Transverse colon (tissue), 4 donors: ENCODE results near the gene ERCC4. TPM values are rescaled to one million over a fixed set of nuclear protein-coding genes. Genes with fewer than 3 reads are reported as not detected.
"Not testable (repeated sequence)": the region's sequence is repeated elsewhere in the genome, so short reads cannot be mapped to it uniquely, and the experiment has no call there.

Experiments used
- DNase-seq: peaks from one replicate; pipeline ENCODE4 v3.0.0-alpha.2; 2019
- H3K27ac ChIP-seq, 4 donors: fragments of 200-600 bp; sonication (generic); 2 replicates each; pipeline ENCODE4 v1.5.1; 2016 to 2018; ENCODE audit warnings: inconsistent platforms in 4 of 4
- H3K27me3 ChIP-seq: fragments of 200-600 bp; sonication (generic); 2 replicates; pipeline ENCODE4 v1.5.1; 2017; ENCODE audit warnings: inconsistent platforms
- H3K36me3 ChIP-seq, 4 donors: fragments of 200-600 bp; sonication (generic); 2 replicates each; pipeline ENCODE4 v1.5.1; 2017 to 2019; ENCODE audit warnings: inconsistent platforms in 4 of 4
- H3K4me1 ChIP-seq, 4 donors: fragments of 200-600 bp; sonication (generic); 2 replicates each; pipeline ENCODE4 v1.5.1; 2017 to 2020; ENCODE audit warnings: inconsistent platforms in 4 of 4
- H3K4me3 ChIP-seq, 4 donors: fragments of 200-600 bp; sonication (generic); 1 replicate in 1 of 4; 2 replicates in 3 of 4; pipeline versions ENCODE4 v1.5.1 to v1.6.1; 2017 to 2019; ENCODE audit warnings: inconsistent platforms in 4 of 4
- H3K9me3 ChIP-seq, 2 donors: fragments of 200-600 bp; sonication (generic); 2 replicates each; pipeline ENCODE4 v1.5.1; 2017 to 2019; ENCODE audit warnings: inconsistent platforms in 2 of 2
- CTCF ChIP-seq, 5 experiments: fragments of 200-600 bp in 3 of 5; fragments of 450-650 bp in 2 of 5; sonication (generic) in 3 of 5; IDR thresholded peaks; 1 replicate in 2 of 5; 2 replicates in 3 of 5; pipeline ENCODE4 v1.5.1; 2016 to 2017; ENCODE audit warnings: antibody characterized with exemption in 5 of 5, inconsistent platforms in 3 of 5, mild to moderate bottlenecking in 2 of 5, moderate library complexity in 1 of 5
- EP300 ChIP-seq: sonication (generic); formaldehyde crosslinking; IDR thresholded peaks from one replicate; pipeline ENCODE4 v1.6.1; 2017; ENCODE audit warnings: antibody characterized with exemption, low read depth
- POLR2A ChIP-seq: fragments of 450-650 bp; IDR thresholded peaks from one replicate; pipeline ENCODE4 v1.6.1; 2016; ENCODE audit warnings: antibody characterized with exemption, mild to moderate bottlenecking, moderate library complexity
- POLR2AphosphoS5 ChIP-seq, 3 donors: sonication (generic); formaldehyde crosslinking; IDR thresholded peaks; one replicate each; pipeline ENCODE4 v1.6.1; 2016; ENCODE audit warnings: antibody characterized with exemption in 3 of 3
- WGBS, 2 donors: methylation state at CpG; one replicate each; pipeline ENCODE4 v1.1.5; 2018; ENCODE audit warnings: low coverage in 1 of 2; 5-methylcytosine and 5-hydroxymethylcytosine counted together
- in situ Hi-C, 4 donors: fragments of 200-750 bp; cut with MboI; loops; one replicate each; pipeline versions ENCODE4 v1.15.0 to v1.15.1; 2017; ENCODE audit warnings: low sequenced_read_pairs in 3 of 4, low pct_ligation_motif_present in 1 of 4, low pct_unique_long_range_greater_than_20kb in 1 of 4
- intact Hi-C: fragments of 100-400 bp; cut with DNase I; formaldehyde crosslinking; loops from one replicate; pipeline ENCODE4 v1.15.1; 2023; ENCODE audit warnings: low total_unique reads
- total RNA-seq, 4 donors: library from RNA; depleted of rRNA; stranded (reverse); fragments of >200 nt; gene quantifications; one replicate each; pipeline ENCODE4 v1.1.0, GENCODE V29; 2016

Gene ERCC4
- total RNA-seq, 4 donors from 2014 or later = 3.8 to 14.1 (median 4.8) TPM

- Histone ChIP-seq H3K27me3 (no peaks in the 10 kb centered on the region), H3K9me3 (no peaks in the 10 kb centered on the region), H3K36me3 (no peaks in the 10 kb centered on the region), H3K27ac (no peak overlapping the region), H3K4me1 (no peaks in the 10 kb centered on the region), H3K4me3 (no peak overlapping the region)
- 35 to 64% methylated on average over 3 of the region's 3 CpGs for WGBS, 2 donors
- in situ Hi-C loops (no loop called here), intact Hi-C loops (no loop called here)
- DNase-seq = no peak
- TF ChIP-seq EP300 (no peak), POLR2AphosphoS5 (IDR thresholded peaks at IDR 0.05) (no peak), CTCF (IDR thresholded peaks at IDR 0.05) (no peak), POLR2A (no peak)
Observed at GRCh38 chr16:13883881-13884280, 36.1 kb upstream of the ERCC4 start.

- WGBS, 2 donors = 38 to 54% methylated on average over 3 to 6 of the region's 6 CpGs
- Histone ChIP-seq H3K4me1 (no peaks in the 10 kb centered on the region), H3K4me3 (no peak overlapping the region), H3K27me3 (no peaks in the 10 kb centered on the region), H3K9me3 (no peaks in the 10 kb centered on the region), H3K36me3 (no peaks in the 10 kb centered on the region), H3K27ac (no peak overlapping the region)
- TF ChIP-seq EP300 (no peak), POLR2A (no peak), CTCF (IDR thresholded peaks at IDR 0.05) (no peak)
- in situ Hi-C loops (no loop called here), intact Hi-C loops (no loop called here)
- DNase-seq = no peak
Observed at GRCh38 chr16:13885700-13886099, 34.3 kb upstream of the ERCC4 start.

GRCh38 chr16:13886608-13887007, 33.3 kb upstream of the ERCC4 start:
- in situ Hi-C loops = no loop called here
- intact Hi-C loops = no loop called here
- no peaks in the 10 kb centered on the region for H3K27me3 ChIP-seq
- no peak overlapping the region for H3K27ac ChIP-seq
- no peak overlapping the region for H3K4me3 ChIP-seq
- no peaks in the 10 kb centered on the region for H3K36me3 ChIP-seq
- H3K9me3 ChIP-seq = no peaks in the 10 kb centered on the region
- H3K4me1 ChIP-seq = no peaks in the 10 kb centered on the region
- 79 to 90% methylated on average over 4 to 5 of the region's 5 CpGs for WGBS, 2 donors
- no peak for DNase-seq
- TF ChIP-seq EP300 (no peak), POLR2AphosphoS5 (IDR thresholded peaks at IDR 0.05) (no peak), POLR2A (no peak), CTCF (IDR thresholded peaks at IDR 0.05) (no peak)

GRCh38 chr16:13889323-13889722, 30.6 kb upstream of the ERCC4 start:
- H3K4me1 ChIP-seq, DNase-seq, H3K27me3 ChIP-seq, in situ Hi-C loops, H3K4me3 ChIP-seq, H3K36me3 ChIP-seq, H3K9me3 ChIP-seq, H3K27ac ChIP-seq, intact Hi-C loops: not testable (repeated sequence)
- WGBS, 2 donors = 89% methylated on average over 22 of the region's 22 CpGs; no CpG with 5 or more reads in 1 of the 2 donors

GRCh38 chr16:13892301-13892700, 27.7 kb upstream of the ERCC4 start:
- no peak for DNase-seq
- in situ Hi-C loops (no loop called here), intact Hi-C loops (no loop called here)
- Histone ChIP-seq H3K9me3 (no peaks in the 10 kb centered on the region), H3K27ac (no peak overlapping the region), H3K27me3 (peaks cover 5% of the 10 kb centered on the region), H3K36me3 (no peaks in the 10 kb centered on the region), H3K4me1 (no peaks in the 10 kb centered on the region), H3K4me3 (no peak overlapping the region)
- WGBS, 2 donors = 30 to 60% methylated on average over 2 to 4 of the region's 4 CpGs
- no peak for TF ChIP-seq EP300
- TF ChIP-seq POLR2AphosphoS5 (IDR thresholded peaks at IDR 0.05) = no peak
- TF ChIP-seq CTCF (IDR thresholded peaks at IDR 0.05) = no peak
- TF ChIP-seq POLR2A = no peak
